Parathyroid adenoma (tissue), 2 donors: ENCODE results near the gene DTYMK.
A peak's percentile ranks its signal among the peaks of the same experiment; 100 is the strongest.
"Not testable (repeated sequence)": the region's sequence is repeated elsewhere in the genome, so short reads cannot be mapped to it uniquely, and the experiment has no call there.

Experiments
- H2AFZ ChIP-seq: fragments of 300-600 bp; sonication (generic); one replicate; pipeline ENCODE4 v1.7.0; 2017; ENCODE audit warnings: antibody characterized with exemption, mild to moderate bottlenecking
- H3K27ac ChIP-seq: fragments of 300-600 bp; sonication (generic); one replicate; pipeline ENCODE4 v1.7.0; 2017
- H3K27me3 ChIP-seq: fragments of 300-600 bp; sonication (generic); one replicate; pipeline ENCODE4 v1.7.0; 2017; ENCODE audit warnings: low read length; ENCODE audit not compliant: control insufficient read depth, insufficient read depth
- H3K36me3 ChIP-seq: fragments of 300-600 bp; sonication (generic); one replicate; pipeline ENCODE4 v1.7.0; 2017; ENCODE audit warnings: low read length; ENCODE audit not compliant: control insufficient read depth, insufficient read depth
- H3K4me1 ChIP-seq: fragments of 300-600 bp; sonication (generic); one replicate; pipeline ENCODE4 v1.7.0; 2017; ENCODE audit warnings: control low read depth
- H3K4me2 ChIP-seq: fragments of 300-600 bp; sonication (generic); one replicate; pipeline ENCODE4 v1.7.0; 2017; ENCODE audit warnings: low read length
- H3K4me3 ChIP-seq: fragments of 300-600 bp; sonication (generic); one replicate; pipeline ENCODE4 v1.7.0; 2017; ENCODE audit warnings: low read depth, low read length
- H3K79me2 ChIP-seq: fragments of 300-600 bp; sonication (generic); one replicate; pipeline ENCODE4 v1.7.0; 2017; ENCODE audit warnings: control low read depth
- H3K9ac ChIP-seq: fragments of 300-600 bp; sonication (generic); one replicate; pipeline ENCODE4 v1.7.0; 2017; ENCODE audit warnings: mild to moderate bottlenecking
- H3K9me3 ChIP-seq: fragments of 300-600 bp; sonication (generic); one replicate; pipeline ENCODE4 v1.7.0; 2017; ENCODE audit warnings: low read length; ENCODE audit not compliant: control insufficient read depth
- CTCF ChIP-seq: fragments of 300-600 bp; sonication (generic); IDR thresholded peaks from one replicate; pipeline ENCODE4 v1.7.0; 2017; ENCODE audit warnings: antibody characterized with exemption, mild to moderate bottlenecking
- donor health status: primary hyperparathyroidism.

The DTYMK gene

GRCh38 chr2:241733391-241734207, 47.0 kb upstream of the DTYMK start:
- H2AFZ ChIP-seq: peak overlapping the region; percentile 90
- peak overlapping the region; percentile 20 for H3K27ac ChIP-seq
- H3K79me2 ChIP-seq: peaks cover 6% of the 10 kb centered on the region
- no peaks in the 10 kb centered on the region for H3K4me1 ChIP-seq
- H3K4me2 ChIP-seq: peak overlapping the region; percentile 55
- no peaks in the 10 kb centered on the region for H3K36me3 ChIP-seq
- H3K9ac ChIP-seq: no peak overlapping the region
- no peaks in the 10 kb centered on the region for H3K27me3 ChIP-seq
- no peak for TF ChIP-seq CTCF
- no peaks in the 10 kb centered on the region for H3K9me3 ChIP-seq
- peak overlapping the region; percentile 39 for H3K4me3 ChIP-seq

DNA sequence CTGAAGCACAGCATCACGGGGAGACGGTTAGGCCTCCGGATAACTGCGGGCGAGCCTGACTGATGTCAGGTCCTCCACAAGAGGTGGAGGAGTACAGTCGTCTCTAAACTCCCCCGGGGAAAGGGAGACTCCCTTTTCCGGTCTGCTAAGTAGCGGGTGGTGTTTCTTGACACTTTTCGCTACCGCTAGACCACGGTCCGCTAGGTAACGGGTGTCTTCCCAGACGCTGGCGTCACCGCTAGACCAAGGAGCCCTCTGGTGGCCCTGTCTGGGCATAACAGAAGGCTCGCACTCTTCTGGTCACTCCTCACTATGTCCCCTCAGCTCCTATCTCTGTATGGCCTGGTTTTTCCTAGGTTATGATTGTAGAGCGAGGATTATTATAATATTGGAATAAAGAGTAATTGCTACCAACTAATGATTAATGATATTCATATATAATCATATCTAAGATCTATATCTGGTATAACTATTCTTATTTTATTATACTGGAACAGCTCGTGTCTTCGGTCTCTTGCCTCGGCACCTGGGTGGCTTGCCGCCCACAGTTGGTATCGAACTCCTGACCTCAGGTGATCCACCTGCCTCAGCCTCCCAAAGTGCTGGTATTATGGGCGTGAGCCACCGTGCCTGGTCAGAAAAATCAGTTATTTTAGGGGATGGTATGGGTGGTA, 46.0 kb upstream of the DTYMK start:
- not testable (repeated sequence) for H3K4me2 ChIP-seq, H3K9me3 ChIP-seq, H3K9ac ChIP-seq, H3K4me1 ChIP-seq, H3K27me3 ChIP-seq, H3K27ac ChIP-seq, H3K79me2 ChIP-seq, H3K4me3 ChIP-seq, H3K36me3 ChIP-seq
- peak; percentile 67 for TF ChIP-seq CTCF
- H2AFZ ChIP-seq: peak overlapping the region; percentile 53

GRCh38 chr2:241730671-241731293, 44.2 kb upstream of the DTYMK start:
- Histone ChIP-seq H3K36me3 (no peaks in the 10 kb centered on the region), H3K4me2 (no peak overlapping the region), H2AFZ (no peak overlapping the region), H3K27ac (no peak overlapping the region), H3K4me1 (no peaks in the 10 kb centered on the region), H3K27me3 (no peaks in the 10 kb centered on the region), H3K9me3 (no peaks in the 10 kb centered on the region), H3K4me3 (no peak overlapping the region), H3K79me2 (no peaks in the 10 kb centered on the region), H3K9ac (no peak overlapping the region)
- no peak for TF ChIP-seq CTCF

- Histone ChIP-seq H3K4me1 (no peaks in the 10 kb centered on the region), H3K27ac (no peak overlapping the region), H3K36me3 (no peaks in the 10 kb centered on the region), H3K9ac (no peak overlapping the region), H3K79me2 (no peaks in the 10 kb centered on the region), H3K4me3 (no peak overlapping the region), H3K4me2 (no peak overlapping the region), H3K27me3 (no peaks in the 10 kb centered on the region), H3K9me3 (no peaks in the 10 kb centered on the region), H2AFZ (no peak overlapping the region)
- TF ChIP-seq CTCF: no peak
Observed at GRCh38 chr2:241729868-241730267, 43.3 kb upstream of the DTYMK start.
